ENCODE data around the gene KCNH3.
"Not testable (repeated sequence)": the region's sequence is repeated elsewhere in the genome, so short reads cannot be mapped to it uniquely, and the experiment has no call there.

KCNH3 gene, protein sequence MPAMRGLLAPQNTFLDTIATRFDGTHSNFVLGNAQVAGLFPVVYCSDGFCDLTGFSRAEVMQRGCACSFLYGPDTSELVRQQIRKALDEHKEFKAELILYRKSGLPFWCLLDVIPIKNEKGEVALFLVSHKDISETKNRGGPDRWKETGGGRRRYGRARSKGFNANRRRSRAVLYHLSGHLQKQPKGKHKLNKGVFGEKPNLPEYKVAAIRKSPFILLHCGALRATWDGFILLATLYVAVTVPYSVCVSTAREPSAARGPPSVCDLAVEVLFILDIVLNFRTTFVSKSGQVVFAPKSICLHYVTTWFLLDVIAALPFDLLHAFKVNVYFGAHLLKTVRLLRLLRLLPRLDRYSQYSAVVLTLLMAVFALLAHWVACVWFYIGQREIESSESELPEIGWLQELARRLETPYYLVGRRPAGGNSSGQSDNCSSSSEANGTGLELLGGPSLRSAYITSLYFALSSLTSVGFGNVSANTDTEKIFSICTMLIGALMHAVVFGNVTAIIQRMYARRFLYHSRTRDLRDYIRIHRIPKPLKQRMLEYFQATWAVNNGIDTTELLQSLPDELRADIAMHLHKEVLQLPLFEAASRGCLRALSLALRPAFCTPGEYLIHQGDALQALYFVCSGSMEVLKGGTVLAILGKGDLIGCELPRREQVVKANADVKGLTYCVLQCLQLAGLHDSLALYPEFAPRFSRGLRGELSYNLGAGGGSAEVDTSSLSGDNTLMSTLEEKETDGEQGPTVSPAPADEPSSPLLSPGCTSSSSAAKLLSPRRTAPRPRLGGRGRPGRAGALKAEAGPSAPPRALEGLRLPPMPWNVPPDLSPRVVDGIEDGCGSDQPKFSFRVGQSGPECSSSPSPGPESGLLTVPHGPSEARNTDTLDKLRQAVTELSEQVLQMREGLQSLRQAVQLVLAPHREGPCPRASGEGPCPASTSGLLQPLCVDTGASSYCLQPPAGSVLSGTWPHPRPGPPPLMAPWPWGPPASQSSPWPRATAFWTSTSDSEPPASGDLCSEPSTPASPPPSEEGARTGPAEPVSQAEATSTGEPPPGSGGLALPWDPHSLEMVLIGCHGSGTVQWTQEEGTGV

DNA sequence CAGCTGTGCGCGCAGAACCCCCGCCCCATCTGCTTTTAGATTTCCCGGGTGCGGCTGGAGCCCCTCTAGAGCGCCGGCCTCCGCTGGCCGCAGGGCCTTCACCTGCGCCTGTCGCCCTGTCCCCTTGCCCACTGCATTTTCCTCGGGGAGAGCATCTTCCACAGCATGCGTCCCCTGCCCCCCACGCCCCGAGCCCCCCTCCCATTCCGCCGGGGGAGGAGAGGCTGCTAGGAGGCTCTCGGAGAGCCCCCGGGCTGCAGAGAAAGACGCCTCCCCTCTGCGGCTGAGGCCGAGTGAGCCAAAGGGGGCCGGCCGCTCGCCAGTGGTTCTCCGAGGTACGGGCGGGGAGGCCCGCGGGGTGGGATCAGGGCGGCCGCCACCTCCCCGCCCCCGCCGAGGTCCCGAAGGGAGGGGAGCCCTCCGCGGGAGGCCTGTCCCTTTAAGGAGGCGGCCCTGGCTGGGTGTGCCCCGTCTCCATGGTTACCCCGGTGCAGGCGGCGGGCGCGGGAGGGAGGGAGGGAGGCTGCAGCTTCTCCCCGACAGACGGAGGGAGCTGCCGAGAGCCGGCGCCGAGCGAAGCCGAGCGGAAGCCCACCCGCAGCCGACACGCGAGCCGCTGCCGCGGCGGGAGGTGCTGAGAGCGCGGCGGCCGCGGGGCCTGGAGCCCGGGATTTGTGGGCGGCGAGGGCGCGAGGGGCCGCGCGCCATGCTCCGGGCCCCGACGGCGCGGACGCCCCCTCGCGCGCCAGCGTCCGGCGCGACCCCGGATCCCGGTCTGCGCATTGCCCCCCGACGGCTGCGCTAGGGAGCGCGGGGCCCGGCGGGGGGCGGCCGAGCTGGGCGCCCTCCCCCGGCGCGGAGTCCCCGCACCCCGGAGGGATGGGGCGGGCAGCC lies at the start of gene KCNH3:
TSS of gene KCNH3 (plus strand) at position 521 of the 894 bp plus-strand sequence. CDS start 387 bp downstream, outside the sequence.
- DNase-seq = peak; percentile 77

DNA sequence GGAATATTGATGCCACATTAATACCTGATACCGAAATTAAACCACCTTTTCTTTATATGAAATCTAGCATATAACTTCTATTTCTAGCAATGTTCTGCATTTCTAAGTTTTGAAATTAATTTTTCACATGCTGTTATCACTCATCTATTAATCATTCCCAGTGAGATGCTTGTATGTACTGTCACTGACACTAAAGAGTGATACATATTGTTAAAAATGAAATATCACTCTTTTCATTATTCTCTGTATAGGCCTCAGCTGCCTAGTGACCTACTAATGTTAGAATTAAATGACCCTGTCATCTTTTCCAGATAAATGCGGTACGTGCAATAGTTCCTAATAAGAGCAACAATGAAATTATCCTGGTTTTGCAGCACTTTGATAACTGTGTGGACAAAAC lies 49.7 kb upstream of the KCNH3 start:
- DNase-seq = no peak

DNA sequence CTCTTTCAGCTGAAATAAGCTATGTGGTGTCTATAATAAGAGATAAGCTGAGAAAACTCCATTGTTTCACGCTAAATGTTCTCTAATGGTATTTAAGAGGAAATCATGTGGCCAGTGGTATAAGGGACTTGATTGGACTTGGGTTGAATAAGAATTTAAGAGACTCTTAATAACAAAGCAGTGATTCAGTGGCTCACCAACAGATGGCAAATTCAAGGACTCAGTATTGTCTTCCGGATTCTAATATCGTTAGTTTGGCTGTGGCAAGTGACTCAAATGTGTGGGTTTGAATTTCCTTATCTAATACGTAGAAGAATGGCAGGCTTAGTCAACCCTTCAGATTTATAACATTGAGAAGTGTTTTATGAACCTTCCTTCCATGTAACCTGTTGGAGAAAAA lies 49.1 kb upstream of the KCNH3 start:
- no peak for DNase-seq

DNA sequence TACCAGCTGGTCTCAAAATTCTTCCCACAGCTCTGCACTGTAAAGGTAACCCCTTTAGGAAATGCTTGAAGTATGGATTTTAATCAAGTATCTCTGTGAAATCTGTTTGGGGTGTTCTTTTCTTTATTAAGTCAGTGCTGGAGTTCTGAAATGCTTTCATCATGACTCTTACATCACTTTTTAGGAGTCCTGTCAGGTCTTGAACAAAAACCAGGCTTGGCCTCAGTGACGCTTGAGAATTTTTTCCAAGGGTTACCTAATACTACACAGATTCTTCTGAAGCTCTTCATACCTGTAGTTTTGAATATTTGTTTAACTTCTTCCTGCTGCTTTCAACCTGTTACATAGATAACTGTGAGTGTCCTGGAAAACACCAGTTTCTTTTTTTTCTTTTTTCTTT lies 47.0 kb upstream of the KCNH3 start:
- DNase-seq = no peak

DNA sequence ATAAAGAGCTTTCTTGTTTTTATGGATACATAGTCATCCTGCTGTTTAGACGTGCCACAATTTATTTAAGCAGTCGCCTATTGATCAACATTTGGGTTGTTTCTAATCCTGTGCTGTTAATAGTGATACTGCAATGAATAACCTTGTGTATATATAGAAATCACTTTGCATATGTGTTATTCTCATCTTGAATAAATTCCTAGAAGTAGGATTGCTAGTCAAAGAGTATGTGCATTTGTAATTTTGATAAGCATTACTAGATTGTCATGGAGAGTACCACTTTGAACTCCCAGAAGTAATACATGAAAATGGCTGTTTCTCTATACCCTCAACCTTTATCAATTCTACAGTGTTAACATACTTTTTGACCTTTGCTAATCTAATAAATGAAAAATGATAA lies 44.9 kb upstream of the KCNH3 start:
- DNase-seq = no peak

DNA sequence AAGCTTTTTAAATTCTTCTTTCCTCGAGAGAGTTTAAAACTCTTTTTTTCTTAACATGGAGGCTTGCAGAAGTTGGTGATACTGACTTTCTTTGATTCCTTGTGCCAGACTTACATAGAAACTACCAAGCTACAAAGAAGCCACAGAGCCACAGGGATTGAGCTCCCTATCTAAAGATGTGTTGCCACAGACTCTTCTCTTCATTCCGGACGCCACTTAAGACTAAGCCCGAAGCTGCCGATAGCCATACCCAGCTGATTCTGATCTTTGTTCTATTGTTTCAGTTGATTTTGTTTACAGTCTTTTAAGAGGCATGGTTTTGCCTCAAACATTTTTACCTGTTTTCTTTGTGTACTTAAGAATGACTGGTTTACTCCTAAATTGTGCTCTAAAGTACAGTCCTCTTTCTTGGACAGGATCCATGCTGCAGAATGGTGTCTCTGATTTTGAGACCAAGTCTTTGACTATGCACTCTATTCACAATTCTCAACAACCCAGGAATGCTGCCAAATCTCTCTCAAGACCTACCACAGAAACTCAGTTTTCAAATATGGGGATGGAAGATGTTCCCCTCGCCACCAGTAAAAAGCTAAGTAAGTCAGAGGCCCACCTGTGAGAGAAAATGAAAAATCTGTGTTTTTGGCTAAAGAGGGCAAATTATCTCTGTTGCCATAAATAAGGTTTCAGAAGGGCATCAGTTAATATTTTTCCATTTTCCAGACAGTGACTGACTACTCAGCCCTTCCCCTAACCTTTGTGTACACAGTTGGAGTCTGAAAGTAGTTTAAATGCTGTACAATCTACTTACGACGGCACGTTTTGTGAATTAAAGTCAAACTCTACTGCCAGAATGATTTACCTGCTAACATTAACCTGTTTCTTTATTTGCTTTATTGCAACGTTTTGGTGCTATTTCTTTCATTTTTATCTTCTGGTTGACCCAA lies 42.1 kb upstream of the KCNH3 start:
- no peak for DNase-seq

DNA sequence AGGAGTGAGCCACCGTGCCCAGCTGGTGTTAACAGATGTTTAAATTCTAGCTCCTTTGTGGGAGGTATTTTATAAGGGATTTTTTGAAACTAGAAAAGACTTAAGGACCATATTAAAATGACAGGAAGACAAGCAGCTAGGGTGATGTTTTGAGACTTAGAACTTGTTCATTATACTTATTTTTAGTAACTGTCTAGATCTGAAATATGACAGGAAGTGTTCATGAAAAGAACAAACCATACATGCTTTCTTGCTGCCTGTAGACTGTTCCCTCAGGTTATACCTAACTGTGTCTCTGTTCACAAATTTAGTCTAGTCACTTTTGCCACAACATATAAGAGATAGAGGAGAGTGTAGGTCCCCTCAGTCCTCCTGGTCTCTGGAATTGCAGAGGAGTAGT lies 36.9 kb upstream of the KCNH3 start:
- no peak for DNase-seq

DNA sequence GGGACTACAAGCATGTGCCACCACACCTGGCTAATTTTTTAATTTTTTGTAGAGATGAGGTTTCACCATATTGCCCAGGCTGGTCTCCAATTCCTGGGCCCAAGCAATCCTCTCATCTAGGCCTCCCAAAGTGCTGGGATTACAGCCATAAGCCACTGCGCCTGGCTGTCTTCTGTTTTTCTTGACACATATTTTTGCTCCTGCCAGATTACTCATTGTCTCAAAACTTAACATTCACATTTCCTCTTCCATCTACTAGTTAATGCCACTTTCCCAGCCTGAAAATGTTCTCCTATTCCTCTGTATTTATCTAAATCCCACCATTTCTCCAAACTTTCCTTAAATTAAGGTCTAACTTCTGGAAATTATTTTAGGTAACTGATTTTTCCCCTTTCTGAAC lies 36.2 kb upstream of the KCNH3 start:
- DNase-seq = no peak

DNA sequence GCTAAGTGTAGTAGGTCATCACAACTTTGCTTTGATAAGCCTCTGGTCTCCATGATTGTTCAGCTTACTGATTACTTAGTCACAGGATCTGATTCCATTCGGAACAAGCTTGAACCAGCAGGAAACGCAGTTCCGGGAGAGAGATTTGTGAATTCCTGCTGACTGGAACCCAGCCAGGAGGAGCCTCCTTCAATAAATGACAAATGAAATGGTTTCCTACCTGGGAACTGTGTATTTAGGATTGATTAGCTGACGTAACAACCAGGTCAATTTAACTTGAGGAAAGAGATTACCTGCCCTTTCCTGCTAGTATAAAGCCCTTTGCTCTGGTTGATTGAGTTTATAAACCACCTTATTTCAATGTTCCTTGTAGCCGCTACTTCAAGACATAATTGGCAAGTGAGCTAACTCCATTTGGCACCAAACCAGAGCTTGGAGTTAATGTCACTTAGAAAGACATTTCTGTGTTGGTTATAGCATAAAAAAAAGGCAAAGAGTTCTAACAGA lies 35.1 kb upstream of the KCNH3 start:
- DNase-seq = peak; percentile 83

DNA sequence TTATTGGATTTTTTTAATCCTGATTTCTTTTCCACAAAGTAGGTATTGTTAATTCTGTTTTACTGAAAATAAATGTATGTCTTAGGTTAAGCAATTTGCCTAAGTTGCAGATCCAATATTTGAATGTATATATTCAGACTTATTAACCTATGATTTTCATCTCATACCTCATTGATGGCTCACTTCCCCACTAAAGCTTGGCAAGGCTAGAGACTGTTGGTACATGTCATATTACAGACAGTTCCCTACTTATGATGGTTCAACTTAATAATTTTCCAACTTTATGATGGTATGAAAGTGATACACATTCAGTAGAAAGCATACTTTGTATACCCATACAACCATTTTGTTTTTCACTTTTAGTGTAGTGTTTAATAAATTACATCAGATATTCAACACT lies 33.2 kb upstream of the KCNH3 start:
- DNase-seq = no peak

DNA sequence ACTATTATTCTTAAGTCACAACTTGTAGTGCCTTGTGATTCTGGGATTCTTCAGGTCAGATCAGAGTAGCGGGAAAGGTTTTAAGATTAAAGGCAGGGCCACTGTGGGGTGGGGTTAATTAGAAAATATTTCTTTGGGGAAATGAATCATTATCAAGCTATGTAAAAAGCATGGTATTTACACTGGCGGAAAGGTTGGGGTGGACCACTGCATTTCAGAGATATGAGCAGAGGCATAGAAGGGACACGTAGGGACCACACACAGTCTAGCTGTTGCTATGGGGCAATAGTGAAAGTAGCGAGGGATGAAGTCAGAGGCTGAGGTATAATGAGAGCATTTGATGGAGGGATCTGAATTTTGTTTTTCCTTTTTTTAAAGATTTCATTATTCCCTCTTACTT lies 31.7 kb upstream of the KCNH3 start:
- DNase-seq = no peak

DNA sequence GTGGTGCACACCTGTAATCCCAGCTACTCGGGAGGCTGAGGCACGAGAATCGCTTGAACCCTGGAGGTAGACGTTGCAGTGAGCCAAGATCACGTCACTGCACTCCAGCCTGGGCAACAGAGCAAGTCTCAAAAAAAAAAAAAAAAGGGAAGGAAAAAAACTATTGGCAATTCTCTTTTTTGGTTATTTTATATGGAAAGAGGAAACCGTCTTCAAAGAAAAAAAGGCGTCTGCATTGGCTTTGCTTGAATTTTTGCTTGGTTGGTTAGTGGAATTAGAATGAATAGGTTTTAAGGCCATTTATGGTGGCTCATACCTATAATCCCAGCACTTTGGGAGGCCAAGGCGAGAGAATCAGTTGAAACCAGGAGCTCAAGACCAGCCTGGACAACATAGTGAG lies 29.1 kb upstream of the KCNH3 start:
- DNase-seq = not testable (repeated sequence)

DNA sequence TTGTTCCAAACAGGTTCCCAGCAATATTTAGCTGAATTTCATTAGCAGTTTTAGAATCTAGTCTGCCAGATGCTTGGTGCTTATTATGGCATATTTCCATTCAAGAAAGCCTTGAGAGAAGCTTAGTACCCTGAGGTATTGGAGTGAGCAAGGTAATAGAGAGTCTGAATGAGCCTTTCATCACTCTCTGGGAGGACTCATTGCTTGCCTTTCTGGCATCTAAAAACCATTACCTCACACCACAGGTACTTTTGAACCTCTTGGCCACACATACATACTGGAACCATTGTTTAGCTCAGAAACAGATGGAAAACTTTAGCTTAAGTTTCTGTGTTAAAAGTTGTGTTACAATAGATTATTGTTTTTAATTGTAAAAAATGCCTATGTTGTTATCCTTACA lies 27.4 kb upstream of the KCNH3 start:
- DNase-seq = no peak

DNA sequence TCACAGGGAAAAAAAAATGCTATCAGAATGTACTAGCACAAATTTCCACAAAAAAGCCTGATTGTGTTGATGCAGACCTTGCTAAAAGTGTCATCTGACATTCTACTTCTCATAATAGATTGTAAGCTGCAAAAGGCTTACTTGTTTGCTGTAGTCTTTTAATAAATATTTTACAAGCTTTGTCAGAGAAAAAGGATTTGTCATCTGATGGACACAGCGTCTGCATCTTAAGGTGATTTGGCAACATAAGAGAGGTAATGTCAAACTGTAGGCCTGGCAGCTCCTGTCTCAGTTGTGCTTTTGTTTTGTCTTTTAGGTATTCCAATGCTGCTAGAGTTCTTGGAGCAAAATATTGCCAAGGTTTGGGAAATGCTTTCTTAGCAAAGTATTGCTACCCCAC lies 26.3 kb upstream of the KCNH3 start:
- no peak for DNase-seq

DNA sequence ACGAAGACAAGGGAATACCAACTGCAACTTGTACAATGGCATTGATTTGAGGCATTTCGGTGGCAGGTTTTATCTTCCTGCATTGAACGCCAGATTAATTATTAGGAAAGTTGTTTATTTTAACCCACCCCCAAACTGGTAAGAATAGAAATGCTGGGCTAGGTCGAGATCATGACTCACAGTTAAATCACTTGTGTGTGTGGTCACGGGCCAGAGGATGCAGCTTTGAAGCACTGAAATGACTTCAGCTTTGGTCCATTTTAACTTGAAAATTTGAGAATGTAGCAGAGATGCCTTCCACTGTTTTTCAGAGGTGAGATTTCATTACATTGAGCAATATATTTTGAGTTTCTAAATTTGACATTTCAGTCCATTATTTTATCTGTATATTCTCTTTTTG lies 23.6 kb upstream of the KCNH3 start:
- DNase-seq = no peak

DNA sequence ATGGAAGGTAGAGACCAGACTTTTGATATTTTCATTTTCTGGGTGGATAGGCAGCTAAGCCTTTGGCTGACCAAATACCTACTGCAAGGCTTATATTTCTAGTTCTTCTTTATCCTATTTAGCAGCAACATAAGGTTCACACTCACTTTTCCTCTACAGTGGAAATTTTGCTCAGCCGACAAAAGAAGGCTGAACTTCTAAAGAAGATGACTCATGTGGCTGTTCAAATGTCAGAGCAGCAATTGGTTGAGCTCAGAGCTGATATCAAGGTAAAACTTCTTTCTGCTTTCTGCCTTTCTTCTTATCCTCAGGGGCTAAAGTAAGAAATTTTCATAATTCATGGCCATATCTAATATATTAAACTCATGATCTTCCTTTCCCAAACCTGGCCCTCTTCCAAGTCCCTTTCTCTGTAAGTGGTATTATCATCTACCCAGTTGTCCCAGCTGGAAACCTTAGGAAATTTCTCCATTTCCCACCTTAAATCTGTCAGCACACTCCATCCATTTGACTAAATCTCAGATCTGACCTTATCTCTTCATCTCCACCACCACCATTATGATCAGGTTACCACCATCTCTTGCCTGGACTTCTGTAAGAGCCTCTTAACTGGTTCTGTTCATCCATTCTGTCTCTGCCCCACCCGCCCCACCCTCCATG lies 19.8 kb upstream of the KCNH3 start:
- DNase-seq = no peak

DNA sequence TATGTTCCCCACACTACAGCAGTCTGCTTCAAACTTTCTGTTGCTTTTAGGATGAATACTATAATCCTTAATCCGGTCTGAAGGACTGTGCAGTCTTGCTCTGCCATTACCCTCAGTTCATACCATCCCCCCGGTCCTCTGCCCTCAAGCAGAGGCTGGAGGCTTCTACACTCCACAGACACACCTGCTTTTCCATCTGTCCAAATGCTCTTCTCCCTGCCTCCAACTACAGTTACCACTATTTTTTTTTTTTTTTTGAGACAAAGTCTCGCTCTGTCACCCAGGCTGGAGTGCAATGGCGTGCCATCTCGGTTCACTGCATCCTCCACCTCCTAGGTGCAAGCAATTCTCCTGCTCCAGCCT lies 19.3 kb upstream of the KCNH3 start:
- no peak for DNase-seq

DNA sequence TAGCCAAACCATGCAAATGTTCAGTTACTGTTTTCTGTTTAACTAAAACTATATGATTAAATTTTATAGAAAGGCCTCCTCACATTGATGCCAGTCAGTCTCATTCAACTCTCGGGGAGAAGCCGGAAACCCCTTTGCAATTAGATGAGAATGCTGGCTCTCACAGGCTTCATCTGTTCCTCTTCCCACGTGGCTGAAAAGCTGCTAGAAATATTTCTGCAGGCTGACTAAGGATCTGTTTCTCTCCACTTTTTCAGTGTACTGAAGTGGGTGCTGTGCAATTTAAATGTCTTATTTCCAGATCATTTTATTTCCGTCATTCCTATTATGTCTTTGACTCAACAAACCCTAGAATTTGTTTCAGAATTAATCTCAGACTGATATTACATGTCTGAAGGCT lies 17.4 kb upstream of the KCNH3 start:
- no peak for DNase-seq

DNA sequence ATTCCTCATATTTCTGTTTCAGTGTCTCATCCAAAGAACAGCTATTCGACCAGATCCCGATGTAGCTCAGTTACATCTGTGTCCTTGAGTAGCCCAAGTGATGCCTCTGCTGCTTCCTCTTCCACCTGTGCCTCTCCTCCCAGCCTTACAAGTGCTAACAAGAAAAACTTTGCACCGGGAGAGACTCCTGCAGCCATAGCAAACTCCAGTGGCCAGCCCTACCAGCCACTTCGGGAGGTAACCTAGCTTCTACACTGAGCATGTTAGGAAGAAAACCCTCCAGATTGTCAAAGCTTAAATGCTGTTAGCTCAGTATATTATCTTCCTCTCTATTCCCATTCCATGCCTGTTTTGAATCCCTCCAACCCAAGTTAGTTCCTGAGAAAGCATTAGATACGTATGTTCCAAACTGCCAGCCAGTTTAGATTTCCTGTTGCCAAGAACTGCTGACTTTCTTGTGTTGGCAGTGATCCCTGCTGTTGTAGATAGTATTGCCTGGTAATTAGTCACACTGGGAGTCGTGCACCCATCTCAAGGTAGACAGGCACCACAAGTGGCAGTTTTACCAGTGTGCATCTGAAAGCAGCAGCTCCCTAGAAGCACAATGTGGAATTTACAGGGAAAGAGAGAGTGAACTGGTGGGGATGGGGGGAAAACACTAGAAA lies 14.0 kb upstream of the KCNH3 start:
- no peak for DNase-seq

DNA sequence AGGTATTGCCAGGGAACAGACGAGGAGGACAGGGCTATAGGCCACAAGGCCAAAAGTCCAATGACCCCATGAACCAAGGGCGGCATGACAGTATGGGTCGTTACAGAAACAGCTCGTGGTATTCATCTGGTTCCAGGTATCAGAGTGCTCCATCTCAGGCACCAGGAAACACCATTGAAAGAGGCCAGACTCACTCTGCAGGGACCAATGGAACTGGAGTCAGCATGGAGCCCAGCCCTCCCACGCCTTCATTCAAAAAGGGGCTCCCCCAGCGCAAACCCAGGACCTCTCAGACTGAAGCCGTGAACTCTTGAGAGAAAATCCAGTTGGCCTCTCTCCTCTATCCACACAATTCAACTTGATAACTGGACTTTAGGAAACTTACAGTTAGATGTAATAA lies 12.9 kb upstream of the KCNH3 start:
- no peak for DNase-seq

All from NCI-H2029 (cell line).